ENCODE measurements around the gene HOXA3. TPM values are rescaled to one million over a fixed set of nuclear protein-coding genes. Genes with fewer than 3 reads are reported as not detected.

The HOXA3 gene
- total and polyA plus RNA-seq, 2 of the 13 experiments (the other 11 are each of a cell fraction or from before 2014, with no cell fraction given) = 2.9 to 4.6 TPM

DNA sequence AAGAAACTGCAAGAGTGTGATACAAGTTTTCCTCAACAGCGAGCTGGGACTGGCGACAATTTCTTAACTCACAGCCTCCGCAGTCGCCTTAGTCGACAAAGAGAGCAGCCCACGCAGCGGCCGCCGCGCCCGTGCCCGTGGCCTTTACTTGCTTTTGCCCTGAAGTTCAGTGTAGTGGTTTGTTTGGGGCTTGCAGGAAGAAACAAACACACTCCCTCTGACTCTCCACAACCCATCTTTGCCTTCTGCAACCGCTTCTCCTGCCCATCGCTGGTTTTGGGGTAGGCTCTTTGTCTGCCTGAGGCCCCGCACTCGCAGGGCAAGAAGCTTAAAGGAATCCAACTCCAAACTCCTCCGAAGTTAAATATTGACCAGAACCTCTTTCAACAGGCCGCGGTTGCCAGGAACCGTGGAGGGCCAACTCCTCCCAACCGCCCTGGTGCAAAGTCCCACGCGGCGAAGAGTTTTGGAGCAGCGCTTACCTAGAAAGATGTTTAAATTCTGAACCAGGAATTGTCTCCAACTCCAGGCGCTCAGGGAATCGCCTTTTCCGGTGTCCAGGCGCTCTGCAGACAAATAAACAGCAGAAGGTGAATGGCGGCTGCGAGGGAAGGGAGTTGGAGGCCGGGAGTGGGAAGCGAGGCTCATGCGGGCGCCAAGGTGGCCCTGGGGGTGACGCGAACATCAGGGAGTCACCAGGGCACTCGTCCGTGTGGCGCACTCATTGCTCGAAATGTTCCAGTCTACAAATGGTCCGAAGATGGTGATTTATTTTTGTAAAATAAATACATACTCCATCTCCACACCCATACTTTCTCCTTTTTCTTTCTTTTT is 30.1 kb downstream of the HOXA3 start (continued):
- TF ChIP-seq, protein P1, sequence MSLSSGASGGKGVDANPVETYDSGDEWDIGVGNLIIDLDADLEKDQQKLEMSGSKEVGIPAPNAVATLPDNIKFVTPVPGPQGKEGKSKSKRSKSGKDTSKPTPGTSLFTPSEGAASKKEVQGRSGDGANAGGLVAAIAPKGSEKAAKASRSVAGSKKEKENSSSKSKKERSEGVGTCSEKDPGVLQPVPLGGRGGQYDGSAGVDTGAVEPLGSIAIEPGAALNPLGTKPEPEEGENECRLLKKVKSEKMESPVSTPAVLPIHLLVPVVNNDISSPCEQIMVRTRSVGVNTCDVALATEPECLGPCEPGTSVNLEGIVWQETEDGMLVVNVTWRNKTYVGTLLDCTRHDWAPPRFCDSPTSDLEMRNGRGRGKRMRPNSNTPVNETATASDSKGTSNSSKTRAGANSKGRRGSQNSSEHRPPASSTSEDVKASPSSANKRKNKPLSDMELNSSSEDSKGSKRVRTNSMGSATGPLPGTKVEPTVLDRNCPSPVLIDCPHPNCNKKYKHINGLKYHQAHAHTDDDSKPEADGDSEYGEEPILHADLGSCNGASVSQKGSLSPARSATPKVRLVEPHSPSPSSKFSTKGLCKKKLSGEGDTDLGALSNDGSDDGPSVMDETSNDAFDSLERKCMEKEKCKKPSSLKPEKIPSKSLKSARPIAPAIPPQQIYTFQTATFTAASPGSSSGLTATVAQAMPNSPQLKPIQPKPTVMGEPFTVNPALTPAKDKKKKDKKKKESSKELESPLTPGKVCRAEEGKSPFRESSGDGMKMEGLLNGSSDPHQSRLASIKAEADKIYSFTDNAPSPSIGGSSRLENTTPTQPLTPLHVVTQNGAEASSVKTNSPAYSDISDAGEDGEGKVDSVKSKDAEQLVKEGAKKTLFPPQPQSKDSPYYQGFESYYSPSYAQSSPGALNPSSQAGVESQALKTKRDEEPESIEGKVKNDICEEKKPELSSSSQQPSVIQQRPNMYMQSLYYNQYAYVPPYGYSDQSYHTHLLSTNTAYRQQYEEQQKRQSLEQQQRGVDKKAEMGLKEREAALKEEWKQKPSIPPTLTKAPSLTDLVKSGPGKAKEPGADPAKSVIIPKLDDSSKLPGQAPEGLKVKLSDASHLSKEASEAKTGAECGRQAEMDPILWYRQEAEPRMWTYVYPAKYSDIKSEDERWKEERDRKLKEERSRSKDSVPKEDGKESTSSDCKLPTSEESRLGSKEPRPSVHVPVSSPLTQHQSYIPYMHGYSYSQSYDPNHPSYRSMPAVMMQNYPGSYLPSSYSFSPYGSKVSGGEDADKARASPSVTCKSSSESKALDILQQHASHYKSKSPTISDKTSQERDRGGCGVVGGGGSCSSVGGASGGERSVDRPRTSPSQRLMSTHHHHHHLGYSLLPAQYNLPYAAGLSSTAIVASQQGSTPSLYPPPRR (CRISPR knock-in tag; IDR thresholded peaks at IDR 0.05; ENCODE audit: borderline replicate concordance) = peak; percentile 79; the same call in 1 of the 2 replicates
- 0 out of 2 replicates have a peak, but pooled peaks have one; percentile 28 for TF ChIP-seq RFXANK (CRISPR knock-in tag; IDR thresholded peaks at IDR 0.05)
- TF ChIP-seq ATRX (CRISPR knock-in tag; IDR thresholded peaks at IDR 0.05; ENCODE audit: borderline replicate concordance) = no peak
- peak; percentile 39 for TF ChIP-seq SKI (IDR thresholded peaks at IDR 0.05; ENCODE audit: partially characterized antibody)
- no peak for TF ChIP-seq RNF2 (conservative IDR thresholded peaks at IDR 0.05; ENCODE audit: low read depth)
- no peak for TF ChIP-seq ZNF660 (CRISPR knock-in tag; IDR thresholded peaks at IDR 0.05; ENCODE audit: borderline replicate concordance, low read depth)
- TF ChIP-seq PTBP1 (IDR thresholded peaks at IDR 0.05; ENCODE audit: low read depth, low read length, poor library complexity, severe bottlenecking) = no peak
- no peak for TF ChIP-seq KDM4B (CRISPR knock-in tag; IDR thresholded peaks at IDR 0.05)
- TF ChIP-seq, protein P2, sequence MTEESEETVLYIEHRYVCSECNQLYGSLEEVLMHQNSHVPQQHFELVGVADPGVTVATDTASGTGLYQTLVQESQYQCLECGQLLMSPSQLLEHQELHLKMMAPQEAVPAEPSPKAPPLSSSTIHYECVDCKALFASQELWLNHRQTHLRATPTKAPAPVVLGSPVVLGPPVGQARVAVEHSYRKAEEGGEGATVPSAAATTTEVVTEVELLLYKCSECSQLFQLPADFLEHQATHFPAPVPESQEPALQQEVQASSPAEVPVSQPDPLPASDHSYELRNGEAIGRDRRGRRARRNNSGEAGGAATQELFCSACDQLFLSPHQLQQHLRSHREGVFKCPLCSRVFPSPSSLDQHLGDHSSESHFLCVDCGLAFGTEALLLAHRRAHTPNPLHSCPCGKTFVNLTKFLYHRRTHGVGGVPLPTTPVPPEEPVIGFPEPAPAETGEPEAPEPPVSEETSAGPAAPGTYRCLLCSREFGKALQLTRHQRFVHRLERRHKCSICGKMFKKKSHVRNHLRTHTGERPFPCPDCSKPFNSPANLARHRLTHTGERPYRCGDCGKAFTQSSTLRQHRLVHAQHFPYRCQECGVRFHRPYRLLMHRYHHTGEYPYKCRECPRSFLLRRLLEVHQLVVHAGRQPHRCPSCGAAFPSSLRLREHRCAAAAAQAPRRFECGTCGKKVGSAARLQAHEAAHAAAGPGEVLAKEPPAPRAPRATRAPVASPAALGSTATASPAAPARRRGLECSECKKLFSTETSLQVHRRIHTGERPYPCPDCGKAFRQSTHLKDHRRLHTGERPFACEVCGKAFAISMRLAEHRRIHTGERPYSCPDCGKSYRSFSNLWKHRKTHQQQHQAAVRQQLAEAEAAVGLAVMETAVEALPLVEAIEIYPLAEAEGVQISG (CRISPR knock-in tag; IDR thresholded peaks at IDR 0.05) = peak; percentile 75
- no peak for TF ChIP-seq SUZ12 (IDR thresholded peaks at IDR 0.05; ENCODE audit: low read depth, low read length)
- TF ChIP-seq, protein P3, sequence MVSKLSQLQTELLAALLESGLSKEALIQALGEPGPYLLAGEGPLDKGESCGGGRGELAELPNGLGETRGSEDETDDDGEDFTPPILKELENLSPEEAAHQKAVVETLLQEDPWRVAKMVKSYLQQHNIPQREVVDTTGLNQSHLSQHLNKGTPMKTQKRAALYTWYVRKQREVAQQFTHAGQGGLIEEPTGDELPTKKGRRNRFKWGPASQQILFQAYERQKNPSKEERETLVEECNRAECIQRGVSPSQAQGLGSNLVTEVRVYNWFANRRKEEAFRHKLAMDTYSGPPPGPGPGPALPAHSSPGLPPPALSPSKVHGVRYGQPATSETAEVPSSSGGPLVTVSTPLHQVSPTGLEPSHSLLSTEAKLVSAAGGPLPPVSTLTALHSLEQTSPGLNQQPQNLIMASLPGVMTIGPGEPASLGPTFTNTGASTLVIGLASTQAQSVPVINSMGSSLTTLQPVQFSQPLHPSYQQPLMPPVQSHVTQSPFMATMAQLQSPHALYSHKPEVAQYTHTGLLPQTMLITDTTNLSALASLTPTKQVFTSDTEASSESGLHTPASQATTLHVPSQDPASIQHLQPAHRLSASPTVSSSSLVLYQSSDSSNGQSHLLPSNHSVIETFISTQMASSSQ (IDR thresholded peaks at IDR 0.05; ENCODE audit: low read depth) = peak; percentile 97
- TF ChIP-seq, protein P3 (CRISPR knock-in tag; IDR thresholded peaks at IDR 0.05; ENCODE audit: borderline replicate concordance) = peak; percentile 99

Data from HepG2 (cell line).